ENCODE measurements around the gene IFI27L1.

GRCh38 chr14:94132285-94132887, 51.3 kb downstream of the IFI27L1 start:
- TF ChIP-seq POLR2AphosphoS5 (IDR thresholded peaks at IDR 0.05; ENCODE audit: low read depth, low read length): no peak
- no peak for TF ChIP-seq POLR2A (IDR thresholded peaks at IDR 0.05; ENCODE audit: low read depth, low read length)
- TF ChIP-seq TAF1 (IDR thresholded peaks at IDR 0.05; ENCODE audit: low read depth, low read length): no peak

All from GM12891 (cell line).